SK-N-SH (cell line): ENCODE results near the gene CCR6. TPM values are rescaled to one million over a fixed set of nuclear protein-coding genes. Genes with fewer than 3 reads are reported as not detected.

ENCODE experiments used
- CTCF ChIA-PET: fragments of 300-600, 350-600 bp; formaldehyde crosslinking; extraction: SDS; loops from one replicate; lab custom pipeline; 2021; lab: Yijun Ruan, JAX
- POLR2A ChIA-PET: fragments of 350-600 bp; sonication (Branson Sonifier 250); formaldehyde crosslinking; extraction: SDS; loops from one replicate; lab custom pipeline; 2020; ENCODE audit warnings: antibody characterized with exemption, inconsistent platforms; lab: Yijun Ruan, JAX
- DNase-seq: peaks from one replicate; pipeline ENCODE4 v3.0.0; 2012
- H2AFZ ChIP-seq: fragments of 200-600 bp; sonication (generic); 2 replicates; pipeline ENCODE4 v1.8.1; 2016; ENCODE audit warnings: antibody characterized with exemption, mild to moderate bottlenecking, low read depth
- H3F3A ChIP-seq: fragments of 200-600 bp; sonication (generic); replicated peaks from 2 replicates; pipeline ENCODE3; 2016; ENCODE audit warnings: antibody characterized with exemption, mild to moderate bottlenecking; ENCODE audit not compliant: insufficient read depth
- H3K27ac ChIP-seq, 2 experiments: fragments of 200-500 bp in 1 of 2; fragments of 200-600 bp in 1 of 2; sonication (Bioruptor generic) in 1 of 2; sonication (generic), shearing (Covaris generic) in 1 of 2; 2 replicates each; pipeline versions ENCODE4 v1.5.1 to v1.6.1; 2014 to 2016; ENCODE audit warnings: low read depth in 2 of 2, inconsistent platforms in 1 of 2, low read length in 1 of 2, mild to moderate bottlenecking in 1 of 2, mixed read lengths in 1 of 2
- H3K27me3 ChIP-seq: fragments of 200-600 bp; sonication (generic), shearing (Covaris generic); 2 replicates; pipeline ENCODE4 v1.6.1; 2016; ENCODE audit warnings: mixed run types; ENCODE audit not compliant: insufficient read depth
- H3K36me3 ChIP-seq, 2 experiments: fragments of 200-500 bp in 1 of 2; fragments of 200-600 bp in 1 of 2; sonication (Bioruptor generic) in 1 of 2; sonication (generic) in 1 of 2; replicated peaks in 1 of 2; 2 replicates each; pipeline versions ENCODE3 to v1.5.1; 2014 to 2016; ENCODE audit warnings: low read length in 1 of 2, mild to moderate bottlenecking in 1 of 2; ENCODE audit not compliant: insufficient read depth in 2 of 2, control insufficient read depth in 1 of 2
- H3K4me1 ChIP-seq, 2 experiments: fragments of 200-500 bp in 1 of 2; fragments of 200-600 bp in 1 of 2; sonication (Bioruptor generic) in 1 of 2; sonication (generic), shearing (Covaris generic) in 1 of 2; 2 replicates each; pipeline versions ENCODE4 v1.5.1 to v1.6.1; 2014 to 2016; ENCODE audit warnings: low read depth in 1 of 2, low read length in 1 of 2, mixed run types in 1 of 2; ENCODE audit not compliant: insufficient read depth in 2 of 2, control insufficient read depth in 1 of 2
- H3K4me2 ChIP-seq: fragments of 200-600 bp; sonication (generic), shearing (Covaris generic); 2 replicates; pipeline ENCODE4 v1.6.1; 2017; ENCODE audit warnings: mixed run types
- H3K4me3 ChIP-seq, 2 experiments: fragments of 200-500 bp in 1 of 2; fragments of 200-600 bp in 1 of 2; sonication (Bioruptor generic) in 1 of 2; sonication (generic), shearing (Covaris generic) in 1 of 2; 2 replicates each; pipeline versions ENCODE4 v1.5.1 to v1.8.1; 2014 to 2016; ENCODE audit warnings: low read depth in 2 of 2, inconsistent platforms in 1 of 2, low read length in 1 of 2, mild to moderate bottlenecking in 1 of 2, mixed read lengths in 1 of 2, moderate library complexity in 1 of 2
- H3K79me2 ChIP-seq: fragments of 200-600 bp; sonication (generic); 2 replicates; pipeline ENCODE4 v1.8.1; 2017; ENCODE audit warnings: mild to moderate bottlenecking; ENCODE audit not compliant: insufficient read depth
- H3K9ac ChIP-seq: fragments of 200-600 bp; sonication (generic); 2 replicates; pipeline ENCODE4 v1.6.1; 2017; ENCODE audit warnings: mixed run types
- H3K9me2 ChIP-seq: fragments of 200-600 bp; sonication (generic); 2 replicates; pipeline ENCODE4 v1.6.1; 2017; ENCODE audit warnings: mixed run types
- H3K9me3 ChIP-seq: fragments of 200-600 bp; sonication (generic); 2 replicates; pipeline ENCODE4 v1.6.1; 2017; ENCODE audit warnings: mixed run types, mild to moderate bottlenecking, moderate library complexity
- H4K20me1 ChIP-seq: fragments of 200-600 bp; sonication (generic); 2 replicates; pipeline ENCODE4 v1.6.1; 2017; ENCODE audit warnings: mild to moderate bottlenecking, mixed run types; ENCODE audit not compliant: insufficient read depth
- CHD2 ChIP-seq: fragments of 150-350 bp; IDR thresholded peaks from 2 replicates; pipeline ENCODE4 v1.6.1; 2018; ENCODE audit warnings: low read length; ENCODE audit not compliant: partially characterized antibody
- FOXJ3 ChIP-seq: sonication (generic); formaldehyde crosslinking; IDR thresholded peaks from 2 replicates; pipeline ENCODE4 v1.5.1; 2020; ENCODE audit warnings: mild to moderate bottlenecking, missing genetic modification reagents
- GABPA ChIP-seq: IDR thresholded peaks from 2 replicates; pipeline ENCODE4 v1.4.0; 2012; ENCODE audit warnings: low read depth, mild to moderate bottlenecking
- GATA2 ChIP-seq: sonication (generic); formaldehyde crosslinking; IDR thresholded peaks from 2 replicates; pipeline ENCODE4 v1.5.0; 2020; ENCODE audit warnings: mild to moderate bottlenecking, missing genetic modification reagents
- JUND ChIP-seq: IDR thresholded peaks from 2 replicates; pipeline ENCODE4 v1.4.0; 2012
- NFIC ChIP-seq: IDR thresholded peaks from 2 replicates; pipeline ENCODE4 v1.4.0; 2012; ENCODE audit warnings: borderline replicate concordance
- NRF1 ChIP-seq: IDR thresholded peaks from 2 replicates; pipeline ENCODE4 v1.6.1; 2012; ENCODE audit warnings: low read depth, mild to moderate bottlenecking, low read length
- POLR2AphosphoS5 ChIP-seq: IDR thresholded peaks from 2 replicates; pipeline ENCODE4 v1.6.1; 2012; ENCODE audit warnings: low read depth, low read length
- RFX5 ChIP-seq: IDR thresholded peaks from 2 replicates; pipeline ENCODE4 v1.6.1; 2012; ENCODE audit warnings: mild to moderate bottlenecking, improper control_type of control experiment, low read length
- RXRA ChIP-seq: IDR thresholded peaks from 2 replicates; pipeline ENCODE4 v1.4.0; 2012; ENCODE audit warnings: low read depth, mild to moderate bottlenecking, borderline replicate concordance
- SMC3 ChIP-seq: IDR thresholded peaks from 2 replicates; pipeline ENCODE4 v1.6.1; 2012; ENCODE audit warnings: low read depth, low read length, improper control_type of control experiment
- TAF1 ChIP-seq: IDR thresholded peaks from 2 replicates; pipeline ENCODE4 v1.6.1; 2012; ENCODE audit warnings: low read depth, mild to moderate bottlenecking, low read length, moderate library complexity, borderline replicate concordance
- YY1 ChIP-seq: IDR thresholded peaks from 2 replicates; pipeline ENCODE4 v1.4.0; 2012; ENCODE audit warnings: low read depth, mild to moderate bottlenecking
- WGBS: methylation state at CpG from one replicate; pipeline ENCODE4 v1.1.6; 2017; ENCODE audit warnings: low lambda C conversion rate; 5-methylcytosine and 5-hydroxymethylcytosine counted together
- polyA plus RNA-seq, 3 experiments: library from polyadenylated mRNA; depleted of rRNA; stranded (reverse); fragments of >200 nt; gene quantifications; 2 replicates each; pipeline ENCODE4 v1.2.3, GENCODE V29; 2012
- TF ChIP-seq, protein P1 (sequence below): fragments of 150-350 bp; IDR thresholded peaks from 2 replicates; pipeline ENCODE4 v1.6.1; 2017; ENCODE audit warnings: antibody characterized with exemption, low read length, low read depth, borderline replicate concordance
- TF ChIP-seq, protein P2 (sequence below): IDR thresholded peaks from 2 replicates; pipeline ENCODE4; 2012
- TF ChIP-seq, protein P3 (sequence below): fragments of 150-350 bp; IDR thresholded peaks from 2 replicates; pipeline ENCODE4 v1.6.1; 2016; ENCODE audit warnings: mild to moderate bottlenecking, low read depth, low read length
- TF ChIP-seq, protein P4 (sequence below): IDR thresholded peaks from 2 replicates; pipeline ENCODE4 v1.4.0; 2012; ENCODE audit warnings: low read depth, borderline replicate concordance

The CCR6 gene
- polyA plus RNA-seq, 1 of the 3 experiments (the other 2 are of a cell fraction) = not detected

DNA sequence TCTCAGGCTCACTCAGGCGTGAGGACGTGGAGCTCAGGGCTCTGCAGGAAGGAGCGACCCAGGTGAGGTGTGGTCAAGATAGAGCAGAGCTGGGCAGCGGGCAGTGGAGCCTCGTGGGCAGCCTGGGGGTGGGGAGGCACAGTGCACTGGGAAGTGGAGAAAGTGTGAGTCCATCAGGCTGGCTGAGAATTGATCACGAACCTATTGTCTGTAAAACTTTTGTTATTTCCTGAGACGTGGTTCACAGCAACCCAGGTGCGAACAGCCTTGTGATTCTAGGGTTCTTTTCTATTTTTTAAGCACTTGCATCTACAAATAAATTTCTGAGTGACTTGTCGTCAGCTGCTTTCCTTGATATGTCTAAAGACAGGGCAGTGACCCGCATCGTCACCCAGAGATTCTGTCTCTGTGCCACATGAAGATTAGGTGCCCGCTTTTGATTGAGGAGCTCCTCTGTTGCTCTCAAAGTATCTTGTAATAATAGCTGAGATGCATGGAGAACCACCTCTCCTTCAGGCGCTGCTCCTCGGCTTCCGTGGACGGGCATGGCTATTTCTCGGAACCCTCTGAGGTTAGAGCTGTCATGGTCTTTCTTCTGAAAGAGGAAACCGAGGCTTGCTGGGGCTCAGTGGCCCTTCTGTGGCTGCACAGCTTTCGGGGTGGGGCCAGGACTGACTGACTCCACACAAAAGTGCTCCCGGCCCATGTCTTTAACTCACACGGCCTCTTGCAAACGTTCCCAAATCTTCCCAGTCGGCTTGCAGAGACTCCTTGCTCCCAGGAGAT, 662 bp upstream of the CCR6 start (continued):
- TF ChIP-seq NFIC (no peak), GATA2 (CRISPR knock-in tag) (no peak), JUND (no peak), GABPA (no peak), FOXJ3 (no peak)

DNA sequence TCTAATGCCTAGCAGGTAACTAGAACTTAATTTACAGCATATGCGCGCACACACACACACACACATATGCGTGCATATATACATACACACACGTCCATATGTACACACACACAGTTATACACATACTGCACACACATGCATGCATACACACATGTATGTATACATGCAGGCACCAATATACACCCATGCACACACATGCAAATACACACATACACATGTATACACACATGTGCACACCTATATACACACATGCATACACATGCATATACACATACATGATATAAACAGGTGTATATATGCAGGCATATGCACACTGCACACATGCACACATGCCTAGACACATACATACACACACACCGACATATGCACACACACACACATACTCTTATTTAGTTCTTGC, 1.9 kb downstream of the CCR6 start:
- Histone ChIP-seq H2AFZ (no peak overlapping the region), H3K4me3 (no peak overlapping the region), H3F3A (no peaks in the 10 kb centered on the region), H3K36me3 (no peaks in the 10 kb centered on the region), H3K79me2 (no peaks in the 10 kb centered on the region), H3K9me2 (no peaks in the 10 kb centered on the region), H4K20me1 (no peaks in the 10 kb centered on the region), H3K27me3 (no peaks in the 10 kb centered on the region), H3K9me3 (no peaks in the 10 kb centered on the region), H3K9ac (no peak overlapping the region), H3K4me1 (no peaks in the 10 kb centered on the region), H3K27ac (no peak overlapping the region), H3K4me2 (no peak overlapping the region)
- 56% methylated on average over 5 of the region's 5 CpGs for WGBS
- POLR2A ChIA-PET = no interaction called here
- CTCF ChIA-PET = interaction anchor here (1.8 to 2.8 kb wide), 2 partner anchors 18 to 349 kb away, joined by 5 to 15 read pairs; no protein-coding TSS in a partner anchor
- no peak for DNase-seq
- TF ChIP-seq SMC3 (no peak), YY1 (no peak), POLR2AphosphoS5 (no peak), RFX5 (no peak), NRF1 (no peak)
- TF ChIP-seq, protein P1, sequence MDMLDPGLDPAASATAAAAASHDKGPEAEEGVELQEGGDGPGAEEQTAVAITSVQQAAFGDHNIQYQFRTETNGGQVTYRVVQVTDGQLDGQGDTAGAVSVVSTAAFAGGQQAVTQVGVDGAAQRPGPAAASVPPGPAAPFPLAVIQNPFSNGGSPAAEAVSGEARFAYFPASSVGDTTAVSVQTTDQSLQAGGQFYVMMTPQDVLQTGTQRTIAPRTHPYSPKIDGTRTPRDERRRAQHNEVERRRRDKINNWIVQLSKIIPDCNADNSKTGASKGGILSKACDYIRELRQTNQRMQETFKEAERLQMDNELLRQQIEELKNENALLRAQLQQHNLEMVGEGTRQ = no peak

DNA sequence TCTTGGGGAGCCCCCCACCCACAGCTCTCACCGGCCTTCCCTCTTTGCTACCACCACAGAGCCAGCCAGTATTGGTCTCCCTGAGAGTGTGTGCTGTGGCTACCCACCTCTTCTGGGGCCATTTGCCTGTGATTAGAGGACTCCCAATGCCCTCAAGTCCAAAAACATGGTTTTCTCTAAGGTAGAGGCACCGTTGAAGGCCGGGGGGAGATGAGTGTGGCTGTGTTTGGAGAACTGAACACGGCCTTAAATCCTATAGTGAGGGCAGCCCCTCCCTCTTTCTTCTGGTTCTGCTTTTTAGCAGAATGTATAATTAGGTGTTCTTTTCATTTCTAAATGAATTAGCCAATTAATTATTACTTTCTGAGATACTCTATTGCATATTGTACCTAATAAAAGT, 2.5 kb downstream of the CCR6 start:
- Histone ChIP-seq H3K4me2 (no peak overlapping the region), H4K20me1 (no peaks in the 10 kb centered on the region), H3K79me2 (no peaks in the 10 kb centered on the region), H3K4me1 (no peaks in the 10 kb centered on the region), H3K9ac (no peak overlapping the region), H2AFZ (no peak overlapping the region), H3K36me3 (no peaks in the 10 kb centered on the region), H3K27ac (no peak overlapping the region), H3K9me2 (no peaks in the 10 kb centered on the region), H3K4me3 (no peak overlapping the region), H3K9me3 (no peaks in the 10 kb centered on the region), H3F3A (no peaks in the 10 kb centered on the region), H3K27me3 (no peaks in the 10 kb centered on the region)
- POLR2A ChIA-PET = no interaction called here
- no peak for DNase-seq
- WGBS = 45% methylated on average over 4 of the region's 4 CpGs
- CTCF ChIA-PET = interaction anchor here (2.8 kb wide), 1 partner anchor 17 kb away, joined by 15 read pairs; no protein-coding TSS in a partner anchor
- TF ChIP-seq, protein P1 = no peak
- TF ChIP-seq, protein P2, sequence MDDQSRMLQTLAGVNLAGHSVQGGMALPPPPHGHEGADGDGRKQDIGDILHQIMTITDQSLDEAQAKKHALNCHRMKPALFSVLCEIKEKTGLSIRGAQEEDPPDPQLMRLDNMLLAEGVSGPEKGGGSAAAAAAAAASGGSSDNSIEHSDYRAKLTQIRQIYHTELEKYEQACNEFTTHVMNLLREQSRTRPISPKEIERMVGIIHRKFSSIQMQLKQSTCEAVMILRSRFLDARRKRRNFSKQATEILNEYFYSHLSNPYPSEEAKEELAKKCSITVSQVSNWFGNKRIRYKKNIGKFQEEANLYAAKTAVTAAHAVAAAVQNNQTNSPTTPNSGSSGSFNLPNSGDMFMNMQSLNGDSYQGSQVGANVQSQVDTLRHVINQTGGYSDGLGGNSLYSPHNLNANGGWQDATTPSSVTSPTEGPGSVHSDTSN = no peak
- TF ChIP-seq CHD2 (no peak), GATA2 (CRISPR knock-in tag) (no peak), TAF1 (no peak), YY1 (no peak), GABPA (no peak), RXRA (no peak)
- TF ChIP-seq, protein P3, sequence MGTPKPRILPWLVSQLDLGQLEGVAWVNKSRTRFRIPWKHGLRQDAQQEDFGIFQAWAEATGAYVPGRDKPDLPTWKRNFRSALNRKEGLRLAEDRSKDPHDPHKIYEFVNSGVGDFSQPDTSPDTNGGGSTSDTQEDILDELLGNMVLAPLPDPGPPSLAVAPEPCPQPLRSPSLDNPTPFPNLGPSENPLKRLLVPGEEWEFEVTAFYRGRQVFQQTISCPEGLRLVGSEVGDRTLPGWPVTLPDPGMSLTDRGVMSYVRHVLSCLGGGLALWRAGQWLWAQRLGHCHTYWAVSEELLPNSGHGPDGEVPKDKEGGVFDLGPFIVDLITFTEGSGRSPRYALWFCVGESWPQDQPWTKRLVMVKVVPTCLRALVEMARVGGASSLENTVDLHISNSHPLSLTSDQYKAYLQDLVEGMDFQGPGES = no peak
- TF ChIP-seq, protein P4, sequence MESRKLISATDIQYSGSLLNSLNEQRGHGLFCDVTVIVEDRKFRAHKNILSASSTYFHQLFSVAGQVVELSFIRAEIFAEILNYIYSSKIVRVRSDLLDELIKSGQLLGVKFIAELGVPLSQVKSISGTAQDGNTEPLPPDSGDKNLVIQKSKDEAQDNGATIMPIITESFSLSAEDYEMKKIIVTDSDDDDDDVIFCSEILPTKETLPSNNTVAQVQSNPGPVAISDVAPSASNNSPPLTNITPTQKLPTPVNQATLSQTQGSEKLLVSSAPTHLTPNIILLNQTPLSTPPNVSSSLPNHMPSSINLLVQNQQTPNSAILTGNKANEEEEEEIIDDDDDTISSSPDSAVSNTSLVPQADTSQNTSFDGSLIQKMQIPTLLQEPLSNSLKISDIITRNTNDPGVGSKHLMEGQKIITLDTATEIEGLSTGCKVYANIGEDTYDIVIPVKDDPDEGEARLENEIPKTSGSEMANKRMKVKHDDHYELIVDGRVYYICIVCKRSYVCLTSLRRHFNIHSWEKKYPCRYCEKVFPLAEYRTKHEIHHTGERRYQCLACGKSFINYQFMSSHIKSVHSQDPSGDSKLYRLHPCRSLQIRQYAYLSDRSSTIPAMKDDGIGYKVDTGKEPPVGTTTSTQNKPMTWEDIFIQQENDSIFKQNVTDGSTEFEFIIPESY = no peak
